GM19240 (cell line): ENCODE measurements around the gene ZNF534.
"Not testable (repeated sequence)": the region's sequence is repeated elsewhere in the genome, so short reads cannot be mapped to it uniquely, and the experiment has no call there.

Experiments
- DNase-seq: peaks from one replicate; pipeline ENCODE4 v3.0.0; 2011; ENCODE audit warnings: low spot score; ENCODE audit not compliant: insufficient read length

The ZNF534 gene

DNA sequence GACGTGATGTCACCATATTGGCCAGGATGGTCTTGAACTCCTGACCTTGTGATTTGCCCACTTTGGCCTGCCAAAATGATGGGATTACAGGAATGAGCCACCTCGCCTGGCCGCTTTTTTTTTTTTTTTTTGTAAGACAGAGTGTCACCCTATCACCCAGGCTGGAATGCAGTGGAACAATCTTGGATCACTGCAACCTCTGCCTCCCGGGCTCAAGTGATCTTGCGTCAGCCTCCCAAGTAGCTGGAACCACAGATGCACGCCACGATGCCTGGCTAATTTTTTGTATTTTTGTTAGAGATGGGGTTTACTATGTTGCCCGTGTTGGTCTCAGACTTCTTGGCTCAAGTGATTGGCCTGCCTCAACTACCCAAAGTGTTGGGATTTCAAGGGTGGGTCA is 69.6 kb downstream of the ZNF534 start:
- no peak for DNase-seq

DNA sequence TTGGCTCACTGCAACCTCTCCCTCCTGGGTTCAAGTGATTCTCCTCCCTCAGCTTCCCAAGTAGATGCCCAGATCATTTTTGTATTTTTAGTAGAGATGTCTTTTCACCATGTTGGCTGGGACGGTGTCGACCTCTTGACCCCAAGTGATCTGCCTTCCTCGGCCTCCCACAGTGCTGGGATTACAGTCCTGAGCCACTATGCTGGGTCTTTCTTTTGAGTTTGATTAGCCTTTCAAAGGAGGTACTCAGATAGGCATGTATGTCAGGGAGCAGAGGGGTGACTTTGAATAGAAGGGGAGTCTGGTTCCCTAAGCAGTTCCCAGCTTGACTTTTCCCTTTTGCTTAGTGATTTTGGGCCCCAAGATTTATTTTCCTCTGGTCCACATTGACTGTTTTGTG is 71.5 kb downstream of the ZNF534 start:
- DNase-seq: not testable (repeated sequence)

DNA sequence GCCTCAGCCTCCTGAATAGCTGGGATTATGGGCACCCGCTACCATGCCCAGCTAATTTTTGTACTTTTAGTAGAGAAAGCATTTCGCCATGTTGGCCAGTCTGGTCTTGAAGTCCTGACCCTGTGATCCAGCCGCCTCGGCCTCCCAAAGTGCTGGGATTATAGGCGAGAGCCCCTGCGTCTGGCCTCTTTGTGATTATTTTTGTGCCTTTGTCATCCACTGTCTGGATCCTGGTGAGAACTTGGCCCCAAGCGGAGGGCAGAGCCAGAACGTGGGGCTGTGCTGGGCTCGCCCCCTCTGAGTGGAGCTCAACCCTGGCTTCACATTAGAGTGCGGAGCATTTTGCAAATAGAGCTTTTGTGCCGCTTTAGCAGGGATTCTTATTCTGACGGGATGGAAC is 72.0 kb downstream of the ZNF534 start:
- not testable (repeated sequence) for DNase-seq
